HG03575 (cell line): ENCODE data around the gene MEN1.

Experiments used
- ATAC-seq: cut with Tn5 transposase; IDR thresholded peaks from one replicate; pipeline ENCODE4 v1.9.1; 2021; ENCODE audit not compliant: unreplicated experiment, insufficient number of reproducible peaks, low FRiP score; ENCODE audit errors: extremely low read depth

MEN1 gene

GRCh38 chr11:64804346-64805210 is 5.8 kb downstream of the MEN1 start:
- ATAC-seq, result no peak

GRCh38 chr11:64803846-64804345 is 6.5 kb downstream of the MEN1 start:
- no peak for ATAC-seq

- ATAC-seq, result no peak
These were observed 7.0 kb downstream of the MEN1 start, which contains the start of gene MAP4K2 for GRCh38 chr11:64803158-64803845. TSS of gene MAP4K2 (minus strand) at chr11:64803214. CDS start at chr11:64803149, 65 bp downstream.

- no peak for ATAC-seq
These were observed 7.8 kb downstream of the MEN1 start for GRCh38 chr11:64802370-64803157.

GRCh38 chr11:64801561-64802369 is 8.6 kb downstream of the MEN1 start:
- ATAC-seq, result no peak

GRCh38 chr11:64801158-64801464 is 9.2 kb downstream of the MEN1 start:
- no peak for ATAC-seq

- ATAC-seq, result no peak
These were observed 9.8 kb downstream of the MEN1 start for GRCh38 chr11:64800303-64801157.

- ATAC-seq, result no peak
These were observed 10.6 kb downstream of the MEN1 start for GRCh38 chr11:64799623-64800302.

- ATAC-seq, result no peak
These were observed 11.1 kb downstream of the MEN1 start for GRCh38 chr11:64799256-64799622.

- no peak for ATAC-seq
These were observed 13.4 kb downstream of the MEN1 start for GRCh38 chr11:64796757-64797541.

- no peak for ATAC-seq
These were observed 14.1 kb downstream of the MEN1 start for GRCh38 chr11:64796047-64796756.

- no peak for ATAC-seq
These were observed 15.8 kb downstream of the MEN1 start for GRCh38 chr11:64794526-64794925.

- no peak for ATAC-seq
These were observed 16.8 kb downstream of the MEN1 start for GRCh38 chr11:64793271-64794160.

GRCh38 chr11:64792482-64792881 is 17.9 kb downstream of the MEN1 start:
- ATAC-seq, result no peak

- ATAC-seq, result no peak
These were observed 18.5 kb downstream of the MEN1 start for GRCh38 chr11:64791781-64792291.
